ENCODE data around the gene FAM111A. TPM values are rescaled to one million over a fixed set of nuclear protein-coding genes. Genes with fewer than 3 reads are reported as not detected.

FAM111A gene
- total and polyA plus RNA-seq, 2 donors (not counting 3 experiments of a cell fraction or from before 2014, with no cell fraction given): 20.1 to 57.4 TPM

GRCh38 chr11:59201353-59201752 lies 58.7 kb downstream of the FAM111A start:
- no peaks in the 10 kb centered on the region for H3K9me3 ChIP-seq (replicated peaks; ENCODE audit: control insufficient read depth, insufficient read depth, low read length)
- H3K27ac ChIP-seq (ENCODE audit: insufficient read depth, low read depth, low read length): no peak overlapping the region
- dilution Hi-C loops (cut with MboI; ENCODE audit: extremely low pct_ligation_motif_present, low sequenced_read_pairs): no loop called here
- H4K20me1 ChIP-seq (replicated peaks; ENCODE audit: control insufficient read depth, extremely low read depth, insufficient read depth, low read length): no peaks in the 10 kb centered on the region
- H3K4me3 ChIP-seq (replicated peaks in 1 of 3; ENCODE audit: insufficient read depth in 1 of 3, low read depth in 1 of 3, low read length in 3 of 3): no peak overlapping the region
- H2AFZ ChIP-seq (ENCODE audit: low read depth, low read length): no peak overlapping the region
- H3K9ac ChIP-seq (replicated peaks; ENCODE audit: extremely low read depth, insufficient read depth, low read length): no peak overlapping the region
- TF ChIP-seq POLR2AphosphoS5 (IDR thresholded peaks at IDR 0.05; ENCODE audit: insufficient read depth, low read depth, low read length): no peak
- TF ChIP-seq GATA2 (IDR thresholded peaks at IDR 0.05; ENCODE audit: insufficient read depth, insufficient read length, low read depth, low read length): no peak
- no peak for TF ChIP-seq EZH2 (IDR thresholded peaks at IDR 0.05; ENCODE audit: borderline replicate concordance, low read depth, low read length, severe bottlenecking)
- no peak for TF ChIP-seq FOS (IDR thresholded peaks at IDR 0.05; ENCODE audit: borderline replicate concordance, insufficient read depth, low read length)
- TF ChIP-seq MYC (IDR thresholded peaks at IDR 0.05; ENCODE audit: low read depth, low read length): no peak
- TF ChIP-seq POLR2A (IDR thresholded peaks at IDR 0.05; ENCODE audit: low read depth, low read length): no peak
- no peak for TF ChIP-seq JUN (IDR thresholded peaks at IDR 0.05; ENCODE audit: borderline replicate concordance, insufficient read depth, insufficient read length, low read depth)
- TF ChIP-seq MAX (IDR thresholded peaks at IDR 0.05; ENCODE audit: insufficient read depth, insufficient read length): no peak
- TF ChIP-seq CTCF (IDR thresholded peaks at IDR 0.05; ENCODE audit: extremely low read depth in 1 of 2, insufficient read depth in 1 of 2, low read depth in 1 of 2, low read length in 2 of 2): no peak
- BruUV-seq (replicated peaks): no TSS peak
- H3K79me2 ChIP-seq (ENCODE audit: control insufficient read depth, insufficient read depth, low read length): no peaks in the 10 kb centered on the region
- no peak overlapping the region for H3K4me2 ChIP-seq (ENCODE audit: insufficient read depth, low read length)
- H3K4me1 ChIP-seq (ENCODE audit: control insufficient read depth, extremely low read depth, insufficient read depth, low read length): no peaks in the 10 kb centered on the region
- no peak for DNase-seq (ENCODE audit: low read depth, low spot score)
- H3K9me1 ChIP-seq (replicated peaks; ENCODE audit: control insufficient read depth, extremely low read depth, insufficient read depth, low read length): no peaks in the 10 kb centered on the region
- intact Hi-C loops (cut with micrococcal nuclease): no loop called here
- ChIA-PET CTCF (interaction anchor here (0.8 to 7.5 kb wide), 3 partner anchors 15 to 31 kb away, joined by 3 to 143 read pairs (median 6); partner anchors contain the start of gene DTX4), POLR2A (no interaction called here)
- H3K36me3 ChIP-seq (ENCODE audit: control insufficient read depth in 2 of 2, extremely low read depth in 1 of 2, insufficient read depth in 2 of 2, low read length in 2 of 2): no peaks in the 10 kb centered on the region
- no peak for FAIRE-seq
- H3K27me3 ChIP-seq (ENCODE audit: control insufficient read depth in 2 of 2, insufficient read depth in 2 of 2, low read length in 2 of 2): peaks cover 0 to 3% of the 10 kb centered on the region in 2 experiments

Other genes starting within 250 kb of the FAM111A start
- not detected in 2 replicates for gene GLYATL1, start 203.4 kb upstream of the FAM111A start, total RNA-seq
- gene GLYATL1, start 203.4 kb upstream of the FAM111A start, polyA plus RNA-seq: not detected in 2 replicates
- gene GLYATL1B, start 56.5 kb upstream of the FAM111A start, total RNA-seq: not detected in 2 replicates
- not detected in 2 replicates for gene GLYATL1B, start 56.5 kb upstream of the FAM111A start, polyA plus RNA-seq
- 17.4 and 21.9 TPM in 2 replicates for gene FAM111B, start 35.6 kb upstream of the FAM111A start, total RNA-seq
- 2.0 and 2.7 TPM in 2 replicates for gene FAM111B, start 35.6 kb upstream of the FAM111A start, polyA plus RNA-seq
- 0.51 and 0.91 TPM in 2 replicates for gene DTX4, start 29.3 kb downstream of the FAM111A start, total RNA-seq
- gene DTX4, start 29.3 kb downstream of the FAM111A start, polyA plus RNA-seq: 0.06 and 0.08 TPM in 2 replicates
- not detected in 2 replicates for gene MPEG1, start 70.1 kb downstream of the FAM111A start, total RNA-seq
- gene MPEG1, start 70.1 kb downstream of the FAM111A start, polyA plus RNA-seq: not detected in 2 replicates
- gene OR5AN1, start 216.0 kb downstream of the FAM111A start, total RNA-seq: not detected in 2 replicates
- not detected in 2 replicates for gene OR5AN1, start 216.0 kb downstream of the FAM111A start, polyA plus RNA-seq

All from endothelial cell of umbilical vein (primary cell).